NCI-H748 (cell line): ENCODE measurements around the gene AGBL2.
"Not testable (repeated sequence)": the region's sequence is repeated elsewhere in the genome, so short reads cannot be mapped to it uniquely, and the experiment has no call there.

ENCODE experiments used
- DNase-seq: peaks from one replicate; lab custom pipeline; 2025; ENCODE audit not compliant: unreplicated experiment; lab: John Stamatoyannopoulos, UW

Gene AGBL2

DNA sequence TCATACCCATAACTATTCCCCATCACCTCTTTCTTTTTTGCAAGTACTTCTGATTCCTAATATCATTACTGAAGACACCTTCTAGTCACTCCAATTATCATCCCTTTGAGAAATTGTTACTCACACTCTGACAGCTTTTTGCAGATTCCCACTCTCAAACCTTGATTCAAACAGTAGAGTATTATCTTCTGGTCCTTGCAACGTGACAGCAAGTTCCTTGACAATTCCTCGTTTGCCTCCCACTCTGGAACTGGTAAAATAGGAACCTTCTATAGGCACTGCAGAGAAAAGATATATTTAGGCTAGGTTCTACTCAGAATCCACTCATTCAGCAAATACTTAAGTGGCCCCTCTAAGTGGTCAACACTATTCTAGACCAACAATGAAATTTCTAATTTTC is 23.2 kb downstream of the AGBL2 start:
- DNase-seq = no peak

- no peak for DNase-seq
These were observed 25.7 kb downstream of the AGBL2 start for GRCh38 chr11:47689480-47689879.

GRCh38 chr11:47688991-47689390 is 26.2 kb downstream of the AGBL2 start:
- DNase-seq = no peak

DNA sequence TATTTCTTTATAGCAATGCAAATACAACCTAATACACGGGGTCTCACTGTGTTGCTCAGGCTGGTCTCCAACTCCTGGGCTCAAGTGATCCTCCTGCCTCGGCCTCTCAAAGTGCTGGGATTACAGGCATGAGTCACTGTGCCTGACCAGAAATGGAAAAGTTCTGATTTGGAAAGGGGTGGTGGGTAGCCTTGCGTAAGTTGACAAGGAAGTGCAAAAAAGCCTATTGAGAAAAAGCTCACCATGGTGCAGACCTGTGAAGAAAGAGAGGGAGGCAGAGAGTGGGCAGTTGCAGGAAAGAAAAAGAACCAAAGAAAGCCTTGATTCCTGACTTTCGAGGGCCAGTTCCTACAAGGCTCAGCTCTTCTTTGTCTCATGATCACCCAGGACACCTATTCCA is 27.1 kb downstream of the AGBL2 start:
- DNase-seq = no peak

GRCh38 chr11:47686704-47687103 is 28.5 kb downstream of the AGBL2 start:
- not testable (repeated sequence) for DNase-seq

DNA sequence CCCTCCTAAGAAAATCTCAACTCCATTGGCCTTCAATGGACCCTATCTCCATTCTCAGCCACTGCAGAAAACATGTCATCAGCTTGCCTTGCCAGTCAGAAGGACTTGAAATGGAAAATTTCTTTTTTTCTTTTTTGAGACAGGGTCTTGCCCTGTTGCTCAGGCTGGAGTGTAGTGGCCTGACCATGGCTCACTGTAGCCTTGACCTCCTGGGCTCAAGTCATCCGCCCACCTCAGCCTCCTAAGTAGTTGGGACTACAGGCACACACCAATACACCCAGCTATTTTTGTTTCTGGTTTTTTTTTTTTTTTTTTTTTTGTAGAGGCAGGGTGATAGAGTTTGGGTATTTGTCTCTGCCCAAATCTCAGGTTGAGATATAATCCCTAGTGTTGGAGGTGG is 29.0 kb downstream of the AGBL2 start:
- DNase-seq = no peak

GRCh38 chr11:47675851-47676250 is 39.3 kb downstream of the AGBL2 start:
- no peak for DNase-seq

GRCh38 chr11:47672283-47672730 is 42.9 kb downstream of the AGBL2 start:
- no peak for DNase-seq

GRCh38 chr11:47669856-47670255 is 45.3 kb downstream of the AGBL2 start:
- no peak for DNase-seq

GRCh38 chr11:47668665-47669064 is 46.5 kb downstream of the AGBL2 start:
- DNase-seq = no peak

- DNase-seq = no peak
These were observed 47.6 kb downstream of the AGBL2 start for GRCh38 chr11:47667555-47667954.

DNA sequence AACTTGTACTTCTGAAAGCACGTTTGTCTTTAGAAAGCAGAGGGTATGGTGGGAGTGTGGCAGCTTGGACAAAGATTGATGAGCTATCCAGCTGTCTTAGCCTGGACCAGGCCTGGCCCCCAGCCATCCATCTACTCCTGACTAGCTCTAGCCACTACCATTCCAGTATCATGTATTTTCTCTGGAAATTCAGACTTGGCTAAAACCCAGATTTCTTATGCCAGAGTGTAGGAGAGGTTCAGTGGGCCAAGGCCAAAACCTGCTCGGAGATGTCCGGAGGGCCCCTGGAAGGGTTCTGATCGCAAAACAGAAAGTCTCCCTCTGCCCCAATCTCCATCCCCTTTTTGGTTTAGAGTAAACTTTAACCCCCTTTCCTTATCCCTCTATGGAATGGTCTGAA is 48.0 kb downstream of the AGBL2 start:
- DNase-seq = no peak

GRCh38 chr11:47664936-47665335 is 50.2 kb downstream of the AGBL2 start:
- not testable (repeated sequence) for DNase-seq

GRCh38 chr11:47661245-47661644 is 53.9 kb downstream of the AGBL2 start:
- no peak for DNase-seq

DNA sequence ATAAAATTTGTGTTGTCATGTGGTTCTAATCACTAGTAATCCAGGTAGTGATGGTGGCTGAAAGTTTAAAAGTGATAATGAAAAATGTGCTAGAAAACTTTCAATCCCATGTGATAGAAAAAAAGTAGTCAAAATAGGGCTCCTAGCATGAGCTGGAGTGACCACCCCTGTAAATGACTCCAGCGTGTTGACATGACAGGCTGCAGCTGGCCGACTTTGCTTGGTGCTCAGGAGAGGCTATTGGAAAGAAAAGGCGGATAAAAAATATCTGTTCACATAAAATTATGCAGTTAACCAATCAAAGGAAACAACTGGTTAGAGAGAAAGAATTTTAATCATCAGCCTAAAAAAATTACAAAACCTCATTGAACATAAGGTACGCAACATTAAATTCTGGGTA is 55.9 kb downstream of the AGBL2 start:
- DNase-seq = no peak

- DNase-seq = no peak
These were observed 58.8 kb downstream of the AGBL2 start for GRCh38 chr11:47656260-47656885.

DNA sequence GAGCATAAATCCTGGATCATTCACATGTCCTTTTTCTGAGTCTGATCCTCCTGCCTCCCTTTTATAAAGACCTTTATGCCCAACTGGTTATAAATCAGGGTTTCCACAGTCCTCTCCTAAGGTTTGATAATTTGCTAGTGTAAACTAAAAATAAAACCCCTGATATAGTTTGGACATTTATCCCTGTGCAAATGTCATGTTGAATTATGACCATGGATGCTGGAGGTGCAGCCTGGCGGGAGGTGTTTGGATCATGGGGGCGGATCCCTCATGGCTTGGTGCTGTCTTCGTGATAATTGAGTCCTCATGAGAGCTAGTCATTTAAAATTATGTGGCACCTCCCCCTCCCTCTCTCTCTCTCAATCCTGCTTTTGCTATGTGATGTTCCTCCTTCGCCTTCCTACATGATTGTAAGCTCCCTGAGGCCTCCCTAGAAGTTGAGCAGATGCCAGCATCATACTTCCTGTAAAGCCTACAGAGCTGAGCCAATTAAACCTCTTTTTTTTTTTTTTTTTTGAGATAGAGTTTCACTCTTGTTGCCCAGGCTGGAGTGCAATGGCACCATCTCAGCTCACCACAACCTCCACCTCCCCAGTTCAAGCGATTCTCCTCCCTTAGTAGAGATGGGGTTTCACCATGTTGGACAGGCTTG is 63.2 kb downstream of the AGBL2 start:
- DNase-seq = no peak

DNA sequence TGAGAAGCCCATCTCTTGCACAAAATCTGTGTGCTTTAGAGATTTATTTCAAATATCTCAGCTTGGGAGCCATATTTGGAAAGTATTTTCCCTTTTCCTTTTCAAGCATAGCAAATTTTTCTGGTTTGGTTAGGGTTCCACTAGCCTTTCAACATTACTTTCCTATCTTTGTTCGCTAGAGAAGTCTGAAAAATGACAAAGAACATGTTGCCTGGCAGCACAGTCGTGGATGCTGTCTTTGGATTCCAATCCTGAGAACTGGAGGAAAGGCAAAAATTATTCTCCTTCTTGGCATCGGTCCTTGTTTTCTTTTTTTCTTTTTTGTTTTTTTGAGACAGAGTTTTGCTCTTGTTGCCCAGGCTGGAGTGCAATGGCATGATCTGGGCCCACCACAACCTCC is 65.9 kb downstream of the AGBL2 start:
- no peak for DNase-seq

DNA sequence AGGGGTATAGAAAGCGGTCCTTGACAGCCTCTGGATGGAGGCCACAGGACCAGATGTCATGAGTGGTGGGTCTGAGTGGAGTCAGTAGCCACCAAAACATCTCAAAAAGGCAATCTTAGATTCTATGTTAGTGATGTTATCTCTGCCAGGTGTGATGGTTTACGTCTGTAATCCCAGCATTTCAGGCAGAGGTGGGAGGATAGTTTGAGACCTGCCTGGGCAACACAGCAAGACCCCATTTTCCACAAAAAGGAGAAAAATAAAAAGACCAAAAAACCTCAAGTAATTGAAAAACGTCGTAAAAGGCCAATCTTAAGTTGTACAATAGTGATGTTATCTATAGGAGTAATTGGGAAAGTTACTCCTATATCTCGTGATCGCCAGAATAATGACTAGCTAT is 69.2 kb downstream of the AGBL2 start:
- DNase-seq = no peak

GRCh38 chr11:47645500-47645899 is 69.7 kb downstream of the AGBL2 start:
- no peak for DNase-seq

DNA sequence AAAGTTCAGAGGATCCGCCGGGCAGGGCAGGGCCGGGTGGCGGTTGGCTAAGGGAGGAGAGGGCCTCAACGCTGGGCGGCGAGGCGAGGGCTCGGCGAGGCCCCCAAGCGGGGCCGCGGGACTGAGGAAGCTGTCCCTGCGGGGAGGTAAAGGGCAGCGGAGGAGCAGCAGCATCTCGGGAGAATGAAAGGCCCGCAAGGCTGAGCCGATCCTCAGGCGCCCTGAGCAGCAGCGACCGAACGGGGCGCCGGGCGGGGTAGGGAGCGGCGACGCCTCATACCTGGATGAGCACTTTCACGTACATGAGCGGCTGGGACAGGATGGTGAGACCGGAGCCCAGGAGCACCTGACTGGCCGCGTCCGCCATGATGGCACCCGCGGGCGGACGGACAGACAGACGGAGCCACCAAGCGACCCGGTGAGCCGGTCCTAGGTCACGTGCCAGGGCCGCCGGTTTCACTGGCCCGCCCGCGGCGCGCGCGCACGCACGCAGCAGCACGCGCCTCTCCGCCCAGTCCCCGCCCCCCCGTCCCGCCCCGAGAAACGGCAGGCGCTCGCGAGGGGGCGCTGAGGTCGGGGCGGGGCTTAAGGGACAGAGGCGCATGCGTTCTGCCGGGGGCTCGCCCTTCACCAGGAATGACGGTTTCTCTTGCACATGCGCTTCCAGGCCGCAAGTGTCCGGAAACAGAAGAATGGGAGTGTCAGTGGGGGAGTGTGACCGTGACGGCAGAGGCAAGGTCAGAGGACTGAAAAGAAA is 72.9 kb downstream of the AGBL2 start, which contains the start of gene MTCH2:
TSS of gene MTCH2 (minus strand) at position 461 of the 757 bp plus-strand sequence. CDS start at position 367, 94 bp downstream.
- peak; percentile 96 for DNase-seq

DNA sequence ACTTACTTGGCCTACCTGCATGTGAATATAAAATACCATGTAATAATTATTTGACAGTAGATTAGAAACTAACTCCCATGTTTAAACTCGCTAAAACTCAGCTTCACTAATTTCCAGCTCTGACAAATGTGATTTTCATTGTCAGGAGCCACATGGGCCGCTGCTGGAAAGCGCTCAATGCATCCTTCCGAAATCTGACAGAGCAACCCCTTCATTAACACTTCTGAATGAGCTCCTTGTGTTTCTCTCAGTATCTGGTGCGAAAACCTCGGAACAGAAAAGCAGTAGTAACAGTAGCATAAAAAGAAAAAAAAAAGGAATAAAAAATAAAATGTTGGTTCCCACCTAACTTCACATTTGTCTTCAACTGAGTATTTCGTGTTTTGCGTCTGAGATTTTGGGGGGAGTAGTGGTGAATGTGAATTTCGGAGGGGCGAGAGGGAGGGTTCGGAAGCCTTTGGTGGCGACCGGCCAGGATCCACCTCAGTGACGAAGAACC is 73.5 kb downstream of the AGBL2 start:
- DNase-seq = peak; percentile 17
